ENCODE results near the gene AIPL1.
A peak's percentile ranks its signal among the peaks of the same experiment; 100 is the strongest.

AIPL1 gene

GRCh38 chr17:6472517-6472916 is 37.6 kb upstream of the AIPL1 start:
- TF ChIP-seq YY1 (IDR thresholded peaks at IDR 0.05; ENCODE audit: insufficient read depth, insufficient read length) (no peak), SUZ12 (IDR thresholded peaks at IDR 0.05; ENCODE audit: extremely low read depth, insufficient read depth, insufficient read length) (no peak), ZNF274 (IDR thresholded peaks at IDR 0.05; ENCODE audit: low read depth, low read length) (no peak)
- H3K9ac ChIP-seq (ENCODE audit: insufficient read length, low read depth) = peak overlapping the region; percentile 32
- H3K27me3 ChIP-seq (ENCODE audit: insufficient read depth, insufficient read length) = no peaks in the 10 kb centered on the region
- H3K4me1 ChIP-seq (ENCODE audit: insufficient read depth, insufficient read length) = peaks cover 37% of the 10 kb centered on the region
- no peaks in the 10 kb centered on the region for H3K36me3 ChIP-seq (ENCODE audit: insufficient read depth, insufficient read length, low read length)
- no peaks in the 10 kb centered on the region for H3K9me3 ChIP-seq (ENCODE audit: insufficient read depth, low read length)
- no peak overlapping the region for H3K4me3 ChIP-seq (ENCODE audit: insufficient read length, low read depth)
- DNase-seq (ENCODE audit: low read depth, low spot score) = no peak

GRCh38 chr17:6471531-6472465 is 36.9 kb upstream of the AIPL1 start:
- H3K4me1 ChIP-seq (ENCODE audit: insufficient read depth, insufficient read length) = peaks cover 36% of the 10 kb centered on the region
- H3K27me3 ChIP-seq (ENCODE audit: insufficient read depth, insufficient read length) = no peaks in the 10 kb centered on the region
- H3K4me3 ChIP-seq (ENCODE audit: insufficient read length, low read depth) = no peak overlapping the region
- DNase-seq (ENCODE audit: low read depth, low spot score) = peak; percentile 58
- TF ChIP-seq YY1 (IDR thresholded peaks at IDR 0.05; ENCODE audit: insufficient read depth, insufficient read length) (no peak), SUZ12 (IDR thresholded peaks at IDR 0.05; ENCODE audit: extremely low read depth, insufficient read depth, insufficient read length) (no peak), ZNF274 (IDR thresholded peaks at IDR 0.05; ENCODE audit: low read depth, low read length) (no peak)
- H3K9me3 ChIP-seq (ENCODE audit: insufficient read depth, low read length) = no peaks in the 10 kb centered on the region
- H3K9ac ChIP-seq (ENCODE audit: insufficient read length, low read depth) = no peak overlapping the region
- no peaks in the 10 kb centered on the region for H3K36me3 ChIP-seq (ENCODE audit: insufficient read depth, insufficient read length, low read length)

- Histone ChIP-seq H3K9me3 (ENCODE audit: insufficient read depth, low read length) (no peaks in the 10 kb centered on the region), H3K9ac (ENCODE audit: insufficient read length, low read depth) (peak overlapping the region; percentile 42), H3K27me3 (ENCODE audit: insufficient read depth, insufficient read length) (no peaks in the 10 kb centered on the region), H3K36me3 (ENCODE audit: insufficient read depth, insufficient read length, low read length) (no peaks in the 10 kb centered on the region), H3K4me1 (ENCODE audit: insufficient read depth, insufficient read length) (peaks cover 34% of the 10 kb centered on the region), H3K4me3 (ENCODE audit: insufficient read length, low read depth) (no peak overlapping the region)
- DNase-seq (ENCODE audit: low read depth, low spot score) = no peak
- TF ChIP-seq YY1 (IDR thresholded peaks at IDR 0.05; ENCODE audit: insufficient read depth, insufficient read length) (no peak), ZNF274 (IDR thresholded peaks at IDR 0.05; ENCODE audit: low read depth, low read length) (no peak), SUZ12 (IDR thresholded peaks at IDR 0.05; ENCODE audit: extremely low read depth, insufficient read depth, insufficient read length) (no peak)
Measured at GRCh38 chr17:6470751-6471521, 36.0 kb upstream of the AIPL1 start.

- no peaks in the 10 kb centered on the region for H3K27me3 ChIP-seq (ENCODE audit: insufficient read depth, insufficient read length)
- no peaks in the 10 kb centered on the region for H3K9me3 ChIP-seq (ENCODE audit: insufficient read depth, low read length)
- no peaks in the 10 kb centered on the region for H3K36me3 ChIP-seq (ENCODE audit: insufficient read depth, insufficient read length, low read length)
- TF ChIP-seq ZNF274 (IDR thresholded peaks at IDR 0.05; ENCODE audit: low read depth, low read length) = no peak
- TF ChIP-seq YY1 (IDR thresholded peaks at IDR 0.05; ENCODE audit: insufficient read depth, insufficient read length) = no peak
- no peak overlapping the region for H3K4me3 ChIP-seq (ENCODE audit: insufficient read length, low read depth)
- no peak for DNase-seq (ENCODE audit: low read depth, low spot score)
- peaks cover 34% of the 10 kb centered on the region for H3K4me1 ChIP-seq (ENCODE audit: insufficient read depth, insufficient read length)
- H3K9ac ChIP-seq (ENCODE audit: insufficient read length, low read depth) = no peak overlapping the region
Measured at GRCh38 chr17:6470146-6470718, 35.3 kb upstream of the AIPL1 start.

- no peak for DNase-seq (ENCODE audit: low read depth, low spot score)
- TF ChIP-seq ZNF274 (IDR thresholded peaks at IDR 0.05; ENCODE audit: low read depth, low read length) = no peak
- no peak for TF ChIP-seq YY1 (IDR thresholded peaks at IDR 0.05; ENCODE audit: insufficient read depth, insufficient read length)
- no peak for TF ChIP-seq SUZ12 (IDR thresholded peaks at IDR 0.05; ENCODE audit: extremely low read depth, insufficient read depth, insufficient read length)
- Histone ChIP-seq H3K4me1 (ENCODE audit: insufficient read depth, insufficient read length) (peaks cover 23% of the 10 kb centered on the region), H3K4me3 (ENCODE audit: insufficient read length, low read depth) (no peak overlapping the region), H3K9ac (ENCODE audit: insufficient read length, low read depth) (no peak overlapping the region), H3K9me3 (ENCODE audit: insufficient read depth, low read length) (no peaks in the 10 kb centered on the region), H3K27me3 (ENCODE audit: insufficient read depth, insufficient read length) (no peaks in the 10 kb centered on the region), H3K36me3 (ENCODE audit: insufficient read depth, insufficient read length, low read length) (no peaks in the 10 kb centered on the region)
Measured at GRCh38 chr17:6468051-6468790, 33.3 kb upstream of the AIPL1 start.

- H3K27me3 ChIP-seq (ENCODE audit: insufficient read depth, insufficient read length) = no peaks in the 10 kb centered on the region
- H3K9ac ChIP-seq (ENCODE audit: insufficient read length, low read depth) = no peak overlapping the region
- H3K9me3 ChIP-seq (ENCODE audit: insufficient read depth, low read length) = no peaks in the 10 kb centered on the region
- TF ChIP-seq ZNF274 (IDR thresholded peaks at IDR 0.05; ENCODE audit: low read depth, low read length) = no peak
- no peak for TF ChIP-seq YY1 (IDR thresholded peaks at IDR 0.05; ENCODE audit: insufficient read depth, insufficient read length)
- TF ChIP-seq SUZ12 (IDR thresholded peaks at IDR 0.05; ENCODE audit: extremely low read depth, insufficient read depth, insufficient read length) = no peak
- H3K36me3 ChIP-seq (ENCODE audit: insufficient read depth, insufficient read length, low read length) = no peaks in the 10 kb centered on the region
- no peak for DNase-seq (ENCODE audit: low read depth, low spot score)
- H3K4me1 ChIP-seq (ENCODE audit: insufficient read depth, insufficient read length) = peaks cover 21% of the 10 kb centered on the region
- no peak overlapping the region for H3K4me3 ChIP-seq (ENCODE audit: insufficient read length, low read depth)
Measured at GRCh38 chr17:6467567-6467966, 32.6 kb upstream of the AIPL1 start.
